ENCODE measurements around the gene WNT7A.

The WNT7A gene

GRCh38 chr3:13798401-13798800 lies 81.5 kb downstream of the WNT7A start:
- TF ChIP-seq CTCF (IDR thresholded peaks at IDR 0.05; ENCODE audit: low read depth, low read length, missing control alignments), result no peak
- no peak overlapping the region for H3K4me3 ChIP-seq (replicated peaks; ENCODE audit: low read depth, low read length)
- no peak for DNase-seq (ENCODE audit: extremely low read depth, low read depth)

GRCh38 chr3:13796701-13797460 lies 83.0 kb downstream of the WNT7A start:
- no peak for DNase-seq (ENCODE audit: extremely low read depth, low read depth)
- TF ChIP-seq CTCF (IDR thresholded peaks at IDR 0.05; ENCODE audit: low read depth, low read length, missing control alignments), result no peak
- H3K4me3 ChIP-seq (replicated peaks; ENCODE audit: low read depth, low read length), result no peak overlapping the region

GRCh38 chr3:13795816-13796215 lies 84.1 kb downstream of the WNT7A start:
- H3K4me3 ChIP-seq (replicated peaks; ENCODE audit: low read depth, low read length), result no peak overlapping the region
- no peak for TF ChIP-seq CTCF (IDR thresholded peaks at IDR 0.05; ENCODE audit: low read depth, low read length, missing control alignments)

GRCh38 chr3:13794322-13794721 lies 85.5 kb downstream of the WNT7A start:
- no peak for DNase-seq (ENCODE audit: extremely low read depth, low read depth)
- no peak overlapping the region for H3K4me3 ChIP-seq (replicated peaks; ENCODE audit: low read depth, low read length)
- no peak for TF ChIP-seq CTCF (IDR thresholded peaks at IDR 0.05; ENCODE audit: low read depth, low read length, missing control alignments)

More at GRCh38 chr3:13795816-13796215, 84.1 kb downstream of the WNT7A start:
- DNase-seq (ENCODE audit: extremely low read depth, low read depth), result no peak

- no peak for DNase-seq (ENCODE audit: extremely low read depth, low read depth)
- TF ChIP-seq CTCF (IDR thresholded peaks at IDR 0.05; ENCODE audit: low read depth, low read length, missing control alignments), result no peak
- H3K4me3 ChIP-seq (replicated peaks; ENCODE audit: low read depth, low read length), result no peak overlapping the region
Observed at GRCh38 chr3:13793451-13793850, 86.4 kb downstream of the WNT7A start.

GRCh38 chr3:13792512-13793371 lies 87.1 kb downstream of the WNT7A start:
- no peak for DNase-seq (ENCODE audit: extremely low read depth, low read depth)
- TF ChIP-seq CTCF (IDR thresholded peaks at IDR 0.05; ENCODE audit: low read depth, low read length, missing control alignments), result no peak

More at GRCh38 chr3:13792512-13793371, 87.1 kb downstream of the WNT7A start:
- H3K4me3 ChIP-seq (replicated peaks; ENCODE audit: low read depth, low read length), result no peak overlapping the region
